ENCODE measurements around the gene TRPM3. TPM values are rescaled to one million over a fixed set of nuclear protein-coding genes. Genes with fewer than 3 reads are reported as not detected.
A peak's percentile ranks its signal among the peaks of the same experiment; 100 is the strongest.

TRPM3 gene
- total RNA-seq, 2 donors from 2014 or later: not detected

DNA sequence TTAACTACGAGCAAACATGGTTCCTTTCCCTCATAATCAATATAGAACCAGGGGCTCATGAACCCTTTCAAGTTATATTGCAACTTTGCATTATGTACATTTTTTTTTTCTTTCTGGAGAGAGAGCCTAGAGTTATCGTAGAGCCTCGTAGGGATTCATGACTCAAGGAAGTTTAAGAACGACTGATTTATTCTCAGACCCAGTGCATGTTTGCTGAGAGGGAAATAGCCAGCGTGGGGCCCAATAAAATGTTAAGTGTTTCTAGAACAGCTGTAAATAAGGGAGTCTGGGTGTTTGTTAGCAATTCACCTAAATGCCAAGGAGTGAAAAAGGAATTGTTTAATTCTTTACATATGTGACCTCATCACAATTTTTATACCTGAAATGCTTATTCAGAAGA is 587.9 kb downstream of the TRPM3 start:
- Mint-ChIP-seq H3K9me3 (peaks cover 0 to 1% of the 10 kb centered on the region in 2 donors), H3K36me3 (ENCODE audit: insufficient read depth in 2 of 2) (peaks cover 0 to 2% of the 10 kb centered on the region in 2 donors), H3K4me1 (ENCODE audit: low read depth) (peaks cover 45% of the 10 kb centered on the region), H3K27me3 (ENCODE audit: low read depth) (no peaks in the 10 kb centered on the region), H3K27ac (no peak overlapping the region), H3K4me3 (no peak overlapping the region)
- DNase-seq (no peak), ATAC-seq (replicated peaks in 1 of 2) (no peak)

DNA sequence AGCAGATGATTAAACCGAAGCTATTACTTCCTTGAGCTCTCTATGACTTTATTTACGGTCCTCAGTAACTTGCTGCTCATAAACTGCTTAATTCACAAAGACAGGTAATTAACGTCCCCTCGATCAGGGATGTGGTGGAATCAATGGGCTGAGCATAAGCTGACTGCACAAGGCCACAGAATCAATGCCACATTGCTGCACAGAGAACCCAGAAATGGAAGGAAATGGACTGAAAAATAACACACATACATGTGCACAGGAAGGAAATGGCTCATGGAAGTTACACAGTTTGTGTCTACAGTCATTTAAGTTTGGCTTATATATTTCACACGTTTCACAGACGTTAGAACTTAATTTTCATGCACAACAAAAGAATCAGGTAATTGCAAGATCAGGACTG is 588.7 kb downstream of the TRPM3 start:
- DNase-seq (no peak), ATAC-seq (replicated peaks in 1 of 2) (peak in 1 of 2 donors; percentile 21)
- Mint-ChIP-seq H3K4me3 (no peak overlapping the region), H3K27me3 (ENCODE audit: low read depth) (no peaks in the 10 kb centered on the region), H3K27ac (no peak overlapping the region), H3K4me1 (ENCODE audit: low read depth) (peaks cover 45% of the 10 kb centered on the region), H3K9me3 (peaks cover 0 to 1% of the 10 kb centered on the region in 2 donors), H3K36me3 (ENCODE audit: insufficient read depth in 2 of 2) (peaks cover 0 to 2% of the 10 kb centered on the region in 2 donors)

DNA sequence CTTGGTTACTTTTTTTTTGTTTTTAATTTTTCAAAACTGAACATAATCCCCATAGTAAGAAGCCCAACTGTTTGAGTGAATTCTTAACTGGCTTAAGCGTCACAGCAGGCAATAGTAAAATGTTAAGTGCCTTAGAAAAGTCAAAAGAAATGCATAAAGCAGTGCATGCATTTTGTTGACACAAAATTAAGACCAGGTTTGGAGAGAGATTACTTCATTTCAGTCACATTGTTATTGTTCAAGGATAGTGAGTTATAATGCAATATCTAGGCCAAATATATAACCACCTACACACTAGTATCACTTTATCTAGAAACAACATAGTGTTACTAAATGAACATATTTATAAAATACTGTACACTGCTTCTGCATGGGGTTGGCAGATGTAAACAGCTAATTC is 590.1 kb downstream of the TRPM3 start:
- Mint-ChIP-seq H3K4me3 (no peak overlapping the region), H3K4me1 (ENCODE audit: low read depth) (peaks cover 52% of the 10 kb centered on the region), H3K36me3 (ENCODE audit: insufficient read depth in 2 of 2) (peaks cover 0 to 4% of the 10 kb centered on the region in 2 donors), H3K27me3 (ENCODE audit: low read depth) (no peaks in the 10 kb centered on the region), H3K27ac (no peak overlapping the region), H3K9me3 (peaks cover 0 to 3% of the 10 kb centered on the region in 2 donors)
- DNase-seq (no peak), ATAC-seq (replicated peaks in 1 of 2) (no peak)

DNA sequence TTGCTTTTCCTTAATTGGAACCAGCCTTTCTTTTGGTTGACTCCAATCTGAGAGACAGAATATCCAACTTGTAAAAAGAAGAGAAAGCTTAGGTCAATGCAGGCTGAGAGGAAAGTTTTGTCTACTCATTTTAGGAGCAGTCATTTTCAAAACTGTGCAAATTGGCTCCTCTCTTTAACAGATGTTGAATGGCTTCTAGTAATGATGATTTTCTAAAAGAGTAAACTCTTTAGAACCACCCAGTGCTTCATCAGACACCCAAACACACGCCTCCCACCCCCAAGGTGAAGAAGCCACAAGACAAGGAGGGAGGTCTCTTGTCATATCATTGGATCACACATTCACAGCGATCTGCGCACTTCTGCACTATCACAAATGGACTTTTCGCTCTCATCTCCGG is 590.7 kb downstream of the TRPM3 start:
- DNase-seq (no peak), ATAC-seq (replicated peaks in 1 of 2) (peak; percentile 32 to 42)
- H3K27ac Mint-ChIP-seq: no peak overlapping the region
- peaks cover 0 to 4% of the 10 kb centered on the region in 2 donors for H3K36me3 Mint-ChIP-seq (ENCODE audit: insufficient read depth in 2 of 2)
- H3K4me3 Mint-ChIP-seq: peak overlapping the region in 1 of 2 donors; percentile 12
- H3K9me3 Mint-ChIP-seq: peaks cover 0 to 3% of the 10 kb centered on the region in 2 donors
- peaks cover 54% of the 10 kb centered on the region for H3K4me1 Mint-ChIP-seq (ENCODE audit: low read depth)
- H3K27me3 Mint-ChIP-seq (ENCODE audit: low read depth): no peaks in the 10 kb centered on the region

DNA sequence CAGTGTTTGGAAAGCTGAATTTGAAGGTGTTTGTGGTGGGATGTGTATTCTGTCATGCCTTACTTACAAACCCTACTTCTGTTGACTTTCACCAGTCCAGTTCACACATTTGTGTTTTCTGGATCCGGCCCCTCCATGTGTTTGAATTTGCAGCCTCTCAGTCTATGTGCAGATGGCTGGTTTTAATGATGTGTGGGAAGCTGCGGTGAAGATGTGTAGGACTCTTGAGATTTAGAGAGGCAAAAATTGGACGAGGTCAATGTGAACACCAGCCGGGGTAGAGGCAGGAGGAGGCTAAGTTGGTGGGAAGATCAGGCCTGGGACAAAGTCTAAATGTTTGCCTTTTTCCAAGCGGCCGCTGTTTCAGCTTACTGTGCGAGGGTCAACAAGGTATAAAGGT is 591.6 kb downstream of the TRPM3 start:
- DNase-seq (no peak), ATAC-seq (replicated peaks in 1 of 2) (no peak)
- Mint-ChIP-seq H3K9me3 (peaks cover 2 to 5% of the 10 kb centered on the region in 2 donors), H3K4me3 (peak overlapping the region in 1 of 2 donors; percentile 50), H3K27ac (no peak overlapping the region), H3K27me3 (ENCODE audit: low read depth) (no peaks in the 10 kb centered on the region), H3K4me1 (ENCODE audit: low read depth) (peaks cover 63% of the 10 kb centered on the region), H3K36me3 (ENCODE audit: insufficient read depth in 2 of 2) (peaks cover 4 to 12% of the 10 kb centered on the region in 2 donors)

DNA sequence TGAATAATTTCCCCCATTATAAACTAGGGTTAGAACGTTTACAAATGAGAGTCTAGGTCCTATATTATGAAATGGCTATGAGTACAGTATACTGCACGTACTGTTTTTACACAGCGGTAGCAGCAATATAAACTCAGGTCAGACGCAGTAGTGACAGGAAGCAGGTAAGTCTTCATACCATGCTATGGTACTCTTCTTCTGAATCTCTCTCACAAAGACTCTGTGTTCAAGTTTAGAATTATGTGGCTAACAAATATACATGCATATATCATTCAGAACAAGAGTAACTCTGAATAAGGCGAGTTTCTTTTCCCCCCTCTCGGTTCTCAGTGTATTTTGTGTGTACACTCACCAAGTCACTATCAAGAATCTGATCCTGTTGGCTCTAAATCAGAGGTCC is 592.0 kb downstream of the TRPM3 start:
- H3K4me3 Mint-ChIP-seq: peak overlapping the region in 1 of 2 donors; percentile 50
- H3K27me3 Mint-ChIP-seq (ENCODE audit: low read depth): no peaks in the 10 kb centered on the region
- no peak for DNase-seq
- H3K9me3 Mint-ChIP-seq: peaks cover 2 to 5% of the 10 kb centered on the region in 2 donors
- H3K36me3 Mint-ChIP-seq (ENCODE audit: insufficient read depth in 2 of 2): peaks cover 4 to 16% of the 10 kb centered on the region in 2 donors
- peaks cover 66% of the 10 kb centered on the region for H3K4me1 Mint-ChIP-seq (ENCODE audit: low read depth)
- peak; percentile 74 to 80 for ATAC-seq (replicated peaks in 1 of 2)
- H3K27ac Mint-ChIP-seq: no peak overlapping the region

DNA sequence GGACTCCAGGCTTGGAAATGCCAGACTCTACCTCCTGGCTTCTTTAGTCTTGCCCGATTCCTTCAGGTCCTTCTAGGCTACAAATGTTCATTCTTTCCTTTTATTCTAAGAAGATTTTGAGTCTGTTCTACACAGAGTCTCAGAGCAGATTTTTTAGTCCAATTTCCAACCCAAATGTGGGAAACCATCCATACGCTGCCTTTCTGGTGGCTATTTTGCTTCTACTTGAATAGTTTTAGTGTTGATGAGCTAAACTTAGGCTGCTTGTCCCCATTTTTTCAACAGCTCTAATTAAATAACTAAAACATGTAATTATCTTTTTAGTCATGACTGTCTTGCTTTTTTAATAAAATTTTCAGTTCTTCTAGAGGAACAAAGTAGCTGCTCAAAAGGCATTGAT is 594.5 kb downstream of the TRPM3 start:
- Mint-ChIP-seq H3K36me3 (ENCODE audit: insufficient read depth in 2 of 2) (peaks cover 10 to 29% of the 10 kb centered on the region in 2 donors), H3K4me1 (ENCODE audit: low read depth) (peaks cover 67% of the 10 kb centered on the region), H3K27me3 (ENCODE audit: low read depth) (no peaks in the 10 kb centered on the region), H3K4me3 (no peak overlapping the region), H3K27ac (no peak overlapping the region), H3K9me3 (peaks cover 11 to 16% of the 10 kb centered on the region in 2 donors)
- ATAC-seq (replicated peaks in 1 of 2) (no peak), DNase-seq (no peak)

DNA sequence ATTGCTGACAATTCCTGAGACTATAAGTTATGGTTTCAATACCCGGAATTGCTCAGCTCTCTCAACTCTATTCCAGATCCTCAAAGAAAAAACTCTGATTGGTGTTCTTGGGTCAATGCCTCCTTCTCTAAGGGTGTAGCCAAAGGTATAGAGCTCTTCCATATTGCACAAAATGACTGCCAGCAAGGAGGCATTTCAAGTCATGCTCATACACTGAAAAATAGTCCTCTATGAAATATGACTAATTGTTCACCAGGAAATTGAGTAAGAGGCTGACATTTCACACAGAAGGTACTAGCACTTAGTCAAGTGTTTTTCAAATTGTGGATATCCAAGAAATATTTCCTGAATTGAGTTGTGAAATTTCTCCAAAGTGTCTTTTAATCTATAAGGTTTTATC is 595.9 kb downstream of the TRPM3 start:
- Mint-ChIP-seq H3K4me3 (peak overlapping the region in 1 of 2 donors; percentile 36), H3K4me1 (ENCODE audit: low read depth) (peaks cover 63% of the 10 kb centered on the region), H3K9me3 (peaks cover 11 to 16% of the 10 kb centered on the region in 2 donors), H3K27ac (peak overlapping the region; percentile 13), H3K36me3 (ENCODE audit: insufficient read depth in 2 of 2) (peaks cover 10 to 29% of the 10 kb centered on the region in 2 donors), H3K27me3 (ENCODE audit: low read depth) (no peaks in the 10 kb centered on the region)
- DNase-seq (no peak), ATAC-seq (replicated peaks in 1 of 2) (peak; percentile 70 to 77)

DNA sequence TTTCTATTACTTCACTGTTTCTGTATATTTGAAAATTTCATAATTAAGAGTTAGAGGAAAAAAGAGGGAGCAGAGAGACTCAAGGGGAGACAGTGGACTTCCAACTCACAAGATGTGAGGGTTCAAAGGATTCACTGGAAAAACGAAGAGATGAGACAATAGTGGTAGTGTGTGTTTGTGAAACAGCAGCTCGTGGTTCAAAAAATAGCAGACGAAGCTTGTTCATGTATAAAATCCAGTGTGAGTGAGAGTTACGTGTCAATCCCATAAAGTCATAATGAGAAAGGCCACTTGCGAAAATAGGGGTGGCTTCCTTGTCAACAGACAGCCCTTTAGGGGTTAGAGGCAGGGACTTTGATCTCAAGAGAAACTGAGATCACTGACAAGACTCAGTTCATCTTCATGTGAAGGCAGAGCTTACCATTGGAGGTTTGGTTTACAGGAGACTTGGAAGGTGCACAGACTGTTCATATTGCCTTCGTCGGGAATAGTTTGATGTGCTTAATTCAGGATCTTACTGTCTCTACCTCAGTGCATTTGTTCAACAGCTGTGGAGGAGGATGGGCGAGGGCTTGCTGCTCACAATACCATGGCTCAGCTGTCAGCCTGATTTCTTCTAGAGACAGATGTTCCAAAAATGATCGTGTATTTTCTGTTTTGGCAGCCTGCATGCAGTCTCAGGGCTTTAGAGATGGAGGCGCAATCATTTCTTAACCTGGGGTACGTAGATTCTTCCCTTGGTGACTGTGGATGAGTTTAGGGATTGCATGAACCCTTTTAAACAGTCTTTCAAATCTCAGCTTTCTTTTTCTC is 601.3 kb downstream of the TRPM3 start:
- peak overlapping the region; percentile 61 to 73 for H3K4me3 Mint-ChIP-seq
- H3K27me3 Mint-ChIP-seq (ENCODE audit: low read depth): no peaks in the 10 kb centered on the region
- H3K27ac Mint-ChIP-seq: peak overlapping the region; percentile 97
- DNase-seq: peak; percentile 40 to 48
- peaks cover 11 to 13% of the 10 kb centered on the region in 2 donors for H3K9me3 Mint-ChIP-seq
- peak; percentile 95 for ATAC-seq (replicated peaks in 1 of 2)
- peaks cover 50% of the 10 kb centered on the region for H3K4me1 Mint-ChIP-seq (ENCODE audit: low read depth)
- peaks cover 8 to 20% of the 10 kb centered on the region in 2 donors for H3K36me3 Mint-ChIP-seq (ENCODE audit: insufficient read depth in 2 of 2)

DNA sequence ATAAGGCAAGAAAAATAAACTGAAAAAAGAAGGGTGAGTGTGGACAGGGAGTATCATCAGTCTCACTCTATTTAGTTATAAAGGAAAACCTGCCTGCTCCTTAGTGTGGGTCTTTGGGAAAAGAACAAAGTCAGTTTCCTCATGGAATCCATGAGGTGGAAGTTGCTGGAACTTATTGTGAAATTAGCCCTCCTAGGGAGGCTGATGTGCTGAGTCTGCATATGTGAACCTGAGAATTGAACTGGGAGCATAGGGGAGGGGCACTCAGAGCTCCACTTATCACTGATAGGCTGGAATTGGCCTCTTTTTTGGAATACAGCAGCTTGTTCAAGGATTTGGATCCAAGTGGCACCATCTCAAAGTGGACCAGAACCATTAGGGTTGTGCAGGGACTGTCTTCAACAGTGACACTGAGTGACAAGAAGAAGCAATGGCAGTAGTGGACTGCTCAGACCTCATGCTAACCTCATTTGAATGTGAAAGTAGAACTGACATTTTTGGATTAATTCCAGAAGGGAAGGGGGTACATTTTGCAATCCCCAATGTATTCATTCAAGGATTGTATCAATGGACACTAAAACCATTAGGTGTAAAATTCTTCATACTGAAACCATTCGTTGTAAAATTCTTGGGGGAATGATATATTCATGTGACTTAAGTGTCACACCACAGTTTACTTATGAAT is 603.4 kb downstream of the TRPM3 start:
- DNase-seq (no peak), ATAC-seq (replicated peaks in 1 of 2) (no peak)
- Mint-ChIP-seq H3K36me3 (ENCODE audit: insufficient read depth in 2 of 2) (peaks cover 0 to under 1% of the 10 kb centered on the region in 2 donors), H3K4me1 (ENCODE audit: low read depth) (peaks cover 32% of the 10 kb centered on the region), H3K4me3 (no peak overlapping the region), H3K9me3 (peaks cover under 1% of the 10 kb centered on the region in 2 donors), H3K27ac (no peak overlapping the region), H3K27me3 (ENCODE audit: low read depth) (no peaks in the 10 kb centered on the region)

DNA sequence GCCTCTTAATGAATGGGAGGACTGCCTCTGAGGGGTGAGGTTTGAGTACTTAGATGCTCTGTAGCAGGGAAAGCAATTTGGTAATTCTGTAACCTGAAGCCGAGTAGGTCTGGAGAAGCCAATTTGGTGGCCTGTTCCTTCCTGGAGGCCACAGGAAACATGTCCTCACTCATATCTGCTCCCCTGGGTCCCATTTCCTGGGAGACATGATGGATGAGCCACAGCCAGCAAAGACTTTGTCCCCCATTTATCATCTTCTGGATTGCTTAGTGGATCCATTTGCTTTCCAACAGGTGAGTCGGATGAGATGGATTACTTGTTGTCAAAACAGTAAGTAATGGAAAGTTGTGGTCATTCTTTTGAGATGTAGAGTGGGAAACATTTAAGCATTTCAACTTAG is 607.1 kb downstream of the TRPM3 start:
- ATAC-seq (replicated peaks in 1 of 2) (no peak), DNase-seq (no peak)
- no peaks in the 10 kb centered on the region for H3K36me3 Mint-ChIP-seq (ENCODE audit: insufficient read depth in 2 of 2)
- H3K27ac Mint-ChIP-seq: no peak overlapping the region
- no peaks in the 10 kb centered on the region for H3K9me3 Mint-ChIP-seq
- no peak overlapping the region for H3K4me3 Mint-ChIP-seq
- no peaks in the 10 kb centered on the region for H3K27me3 Mint-ChIP-seq (ENCODE audit: low read depth)
- H3K4me1 Mint-ChIP-seq (ENCODE audit: low read depth): peaks cover 4% of the 10 kb centered on the region

DNA sequence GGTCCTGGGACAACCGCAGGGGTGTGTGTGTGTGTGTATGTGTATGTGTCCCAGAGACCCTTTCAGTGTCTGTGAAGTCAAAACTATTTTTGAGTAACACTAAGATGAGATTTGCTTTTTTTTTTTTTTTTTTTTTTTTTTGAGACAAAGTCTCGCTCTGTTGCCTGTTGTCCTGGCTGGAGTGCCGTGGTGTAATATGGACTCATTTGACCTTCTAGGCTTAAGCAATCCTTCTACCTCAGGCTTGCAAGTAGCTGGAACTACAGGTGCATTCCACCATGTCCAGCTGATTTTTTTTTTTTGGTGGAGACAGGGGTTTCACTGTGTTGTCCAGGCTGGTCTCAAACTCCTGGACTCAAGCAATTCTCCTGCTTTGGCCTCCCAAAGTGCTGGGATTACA is 609.6 kb downstream of the TRPM3 start:
- no peaks in the 10 kb centered on the region for H3K27me3 Mint-ChIP-seq (ENCODE audit: low read depth)
- H3K27ac Mint-ChIP-seq: no peak overlapping the region
- H3K36me3 Mint-ChIP-seq (ENCODE audit: insufficient read depth in 2 of 2): no peaks in the 10 kb centered on the region
- ATAC-seq (replicated peaks in 1 of 2) (no peak), DNase-seq (no peak)
- H3K4me3 Mint-ChIP-seq: no peak overlapping the region
- H3K4me1 Mint-ChIP-seq (ENCODE audit: low read depth): no peaks in the 10 kb centered on the region
- no peaks in the 10 kb centered on the region for H3K9me3 Mint-ChIP-seq

DNA sequence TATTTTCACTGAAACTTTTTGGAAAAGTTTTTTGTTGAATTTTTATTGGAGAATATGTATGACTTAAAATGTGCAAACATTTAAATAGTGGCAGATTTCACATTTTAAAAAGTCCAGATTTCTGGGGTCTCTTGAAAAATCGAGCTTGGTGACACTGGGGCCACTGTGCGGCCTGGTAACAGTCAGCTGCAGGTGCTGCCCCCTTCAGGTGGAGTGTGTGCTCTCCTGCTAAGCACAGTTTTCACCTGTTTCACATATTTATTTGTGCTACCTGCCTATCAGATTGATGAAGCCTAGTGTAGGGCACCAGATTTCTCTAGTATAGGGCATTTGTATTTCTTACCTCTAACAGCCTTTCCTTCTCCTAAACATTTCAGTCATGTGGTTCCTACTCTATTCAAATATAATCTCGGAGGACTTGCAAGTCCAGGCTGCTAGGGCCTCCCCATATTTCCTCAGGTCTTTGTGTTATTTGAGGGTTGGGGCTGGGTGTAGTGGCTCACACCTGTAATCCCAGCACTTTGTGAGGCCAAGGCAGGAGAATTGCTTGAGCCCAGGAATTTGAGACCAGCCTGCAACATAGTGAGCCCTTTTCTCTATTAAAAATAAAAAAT is 611.2 kb downstream of the TRPM3 start:
- DNase-seq (peak; percentile 39 to 41), ATAC-seq (replicated peaks in 1 of 2) (no peak)
- H3K9me3 Mint-ChIP-seq: no peaks in the 10 kb centered on the region
- no peaks in the 10 kb centered on the region for H3K27me3 Mint-ChIP-seq (ENCODE audit: low read depth)
- no peaks in the 10 kb centered on the region for H3K4me1 Mint-ChIP-seq (ENCODE audit: low read depth)
- no peak overlapping the region for H3K4me3 Mint-ChIP-seq
- no peaks in the 10 kb centered on the region for H3K36me3 Mint-ChIP-seq (ENCODE audit: insufficient read depth in 2 of 2)
- H3K27ac Mint-ChIP-seq: no peak overlapping the region
